Transverse colon (tissue), 4 donors: ENCODE results near the gene ITGAD.

Experiments
- CTCF ChIP-seq, 5 experiments: fragments of 200-600 bp in 3 of 5; fragments of 450-650 bp in 2 of 5; sonication (generic) in 3 of 5; IDR thresholded peaks; 1 replicate in 2 of 5; 2 replicates in 3 of 5; pipeline ENCODE4 v1.5.1; 2016 to 2017; ENCODE audit warnings: antibody characterized with exemption in 5 of 5, inconsistent platforms in 3 of 5, mild to moderate bottlenecking in 2 of 5, moderate library complexity in 1 of 5
- EP300 ChIP-seq: sonication (generic); formaldehyde crosslinking; IDR thresholded peaks from one replicate; pipeline ENCODE4 v1.6.1; 2017; ENCODE audit warnings: antibody characterized with exemption, low read depth
- POLR2A ChIP-seq: fragments of 450-650 bp; IDR thresholded peaks from one replicate; pipeline ENCODE4 v1.6.1; 2016; ENCODE audit warnings: antibody characterized with exemption, mild to moderate bottlenecking, moderate library complexity
- POLR2AphosphoS5 ChIP-seq, 3 donors: sonication (generic); formaldehyde crosslinking; IDR thresholded peaks; one replicate each; pipeline ENCODE4 v1.6.1; 2016; ENCODE audit warnings: antibody characterized with exemption in 3 of 3

GRCh38 chr16:31471875-31472708, 79.0 kb downstream of the ITGAD start, which contains the start of gene TGFB1I1:
- TF ChIP-seq CTCF (IDR thresholded peaks at IDR 0.05) (no peak), POLR2AphosphoS5 (IDR thresholded peaks at IDR 0.05) (peak in 2 of 3 donors; percentile 25 to 37), EP300 (no peak), POLR2A (no peak)
